Measurements from ENCODE around the gene TSPAN4. TPM values are rescaled to one million over a fixed set of nuclear protein-coding genes. Genes with fewer than 3 reads are reported as not detected.

The TSPAN4 gene, protein sequence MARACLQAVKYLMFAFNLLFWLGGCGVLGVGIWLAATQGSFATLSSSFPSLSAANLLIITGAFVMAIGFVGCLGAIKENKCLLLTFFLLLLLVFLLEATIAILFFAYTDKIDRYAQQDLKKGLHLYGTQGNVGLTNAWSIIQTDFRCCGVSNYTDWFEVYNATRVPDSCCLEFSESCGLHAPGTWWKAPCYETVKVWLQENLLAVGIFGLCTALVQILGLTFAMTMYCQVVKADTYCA
- total RNA-seq: 15.5 TPM

DNA sequence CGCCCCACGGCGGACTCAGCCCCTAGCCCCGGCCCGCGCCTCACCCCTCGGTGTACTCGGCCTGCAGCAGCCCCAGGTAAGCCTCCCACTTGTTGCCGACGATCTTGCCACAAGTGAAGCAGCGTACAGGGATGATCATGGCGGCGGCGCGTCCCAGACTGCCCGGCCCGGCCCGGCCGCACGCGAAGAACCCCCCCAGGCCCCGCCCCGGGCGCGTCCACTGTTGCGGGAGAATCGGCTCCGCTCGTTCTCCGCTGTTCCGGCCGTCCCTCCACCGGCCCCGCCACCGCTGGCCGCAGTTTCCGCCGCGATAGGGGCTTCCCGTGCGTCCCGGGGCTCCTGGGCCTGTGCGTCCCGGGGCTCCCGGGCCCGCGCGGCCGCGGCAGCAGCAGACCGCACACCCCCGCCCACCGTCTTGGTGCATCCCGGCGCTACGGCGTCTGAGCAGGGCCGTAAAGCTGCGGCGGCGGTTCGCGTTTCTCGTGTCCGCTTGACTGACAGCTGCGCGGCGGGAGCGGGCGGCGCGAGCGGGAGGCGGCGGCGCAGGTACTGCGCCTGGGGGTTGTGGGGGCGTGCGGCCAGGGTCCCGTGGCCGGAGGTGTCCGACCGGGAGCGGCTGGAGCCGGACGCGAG lies at the start of gene TSPAN4, which contains the start of gene POLR2L:
Gene TSPAN4, plus strand, starts transcription at position 483 of the 633 bp plus-strand sequence. CDS start 7,453 bp downstream, outside the sequence.
Gene POLR2L, minus strand, starts transcription at position 160 of the 633 bp plus-strand sequence. Its CDS starts 21 bp downstream, at position 139.
- Histone ChIP-seq H3K9me3 (ENCODE audit: low read depth, low read length) (no peaks in the 10 kb centered on the region), H3K4me1 (ENCODE audit: insufficient read depth, low read length) (peaks cover 38% of the 10 kb centered on the region), H3K27me3 (ENCODE audit: insufficient read depth, low read length) (no peaks in the 10 kb centered on the region), H3K4me3 (ENCODE audit: low read length) (peak within 1 kb of the TSS; percentile 81)

- no peaks in the 10 kb centered on the region for H3K9me3 ChIP-seq (ENCODE audit: low read depth, low read length)
- H3K4me1 ChIP-seq (ENCODE audit: insufficient read depth, low read length): peaks cover 23% of the 10 kb centered on the region
- no peak overlapping the region for H3K4me3 ChIP-seq (ENCODE audit: low read length)
- peaks cover 4% of the 10 kb centered on the region for H3K27me3 ChIP-seq (ENCODE audit: insufficient read depth, low read length)
Observed at GRCh38 chr11:792873-793272, 49.8 kb upstream of the TSPAN4 start.

DNA sequence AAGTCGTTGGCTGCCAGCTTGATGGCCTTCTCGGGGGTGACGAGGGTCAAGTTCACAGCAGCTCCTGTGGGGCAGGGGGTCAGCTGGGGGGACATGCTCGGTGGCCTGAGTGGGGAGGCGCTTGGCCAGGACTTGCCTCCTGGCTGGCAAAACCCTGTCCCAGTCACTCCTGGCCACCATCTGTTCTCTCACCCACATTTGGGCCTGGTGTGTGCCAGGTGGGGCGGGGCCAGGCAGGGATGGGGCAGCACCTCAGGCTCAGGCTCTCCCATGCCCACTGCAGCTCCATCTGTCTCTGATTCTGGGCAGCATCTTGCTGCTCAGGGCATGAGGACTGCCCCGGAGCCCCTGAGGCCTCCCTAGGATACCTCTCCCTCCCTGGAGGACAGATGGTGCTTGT lies 49.1 kb upstream of the TSPAN4 start:
- H3K9me3 ChIP-seq (ENCODE audit: low read depth, low read length): no peaks in the 10 kb centered on the region
- H3K27me3 ChIP-seq (ENCODE audit: insufficient read depth, low read length): peaks cover 4% of the 10 kb centered on the region
- H3K4me1 ChIP-seq (ENCODE audit: insufficient read depth, low read length): peaks cover 27% of the 10 kb centered on the region
- no peak overlapping the region for H3K4me3 ChIP-seq (ENCODE audit: low read length)

DNA sequence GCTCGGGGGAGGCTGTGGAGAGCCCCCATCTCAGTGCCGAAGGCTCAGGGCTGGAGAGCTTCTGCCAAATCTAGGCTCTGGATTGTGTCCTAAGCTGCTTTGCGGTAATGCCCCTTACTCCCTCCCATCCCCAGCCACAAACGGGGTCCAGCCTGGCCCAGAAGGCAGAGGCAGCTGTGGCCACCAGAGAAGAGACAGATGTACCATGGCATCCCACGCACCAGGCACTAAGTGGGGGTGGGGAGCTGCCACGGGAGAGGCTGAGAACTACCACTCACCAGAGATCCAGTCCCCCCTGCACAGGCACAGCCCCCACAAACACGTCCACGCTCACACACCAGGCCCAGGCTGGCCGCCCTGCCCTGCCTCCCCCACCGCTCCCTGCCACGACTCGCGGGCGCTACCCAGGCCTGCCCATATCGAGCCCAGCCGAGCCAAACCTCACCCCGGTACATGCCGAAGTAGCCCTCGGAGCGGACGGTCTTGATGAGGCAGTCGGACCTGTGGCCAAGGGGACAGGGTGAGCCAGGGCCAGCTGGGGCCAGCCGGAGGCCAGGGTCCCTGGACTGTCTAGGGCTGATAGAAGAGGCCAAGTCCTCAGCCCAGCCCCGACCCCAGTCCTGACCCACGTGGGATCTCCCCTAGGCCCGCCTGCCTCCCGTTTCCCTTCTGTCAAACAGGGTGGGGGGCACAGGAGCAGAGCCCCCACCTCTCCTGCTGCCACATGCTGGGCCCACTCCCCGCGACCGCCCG lies 48.5 kb upstream of the TSPAN4 start:
- no peak overlapping the region for H3K4me3 ChIP-seq (ENCODE audit: low read length)
- no peaks in the 10 kb centered on the region for H3K9me3 ChIP-seq (ENCODE audit: low read depth, low read length)
- H3K4me1 ChIP-seq (ENCODE audit: insufficient read depth, low read length): peaks cover 30% of the 10 kb centered on the region
- H3K27me3 ChIP-seq (ENCODE audit: insufficient read depth, low read length): peaks cover 4% of the 10 kb centered on the region

DNA sequence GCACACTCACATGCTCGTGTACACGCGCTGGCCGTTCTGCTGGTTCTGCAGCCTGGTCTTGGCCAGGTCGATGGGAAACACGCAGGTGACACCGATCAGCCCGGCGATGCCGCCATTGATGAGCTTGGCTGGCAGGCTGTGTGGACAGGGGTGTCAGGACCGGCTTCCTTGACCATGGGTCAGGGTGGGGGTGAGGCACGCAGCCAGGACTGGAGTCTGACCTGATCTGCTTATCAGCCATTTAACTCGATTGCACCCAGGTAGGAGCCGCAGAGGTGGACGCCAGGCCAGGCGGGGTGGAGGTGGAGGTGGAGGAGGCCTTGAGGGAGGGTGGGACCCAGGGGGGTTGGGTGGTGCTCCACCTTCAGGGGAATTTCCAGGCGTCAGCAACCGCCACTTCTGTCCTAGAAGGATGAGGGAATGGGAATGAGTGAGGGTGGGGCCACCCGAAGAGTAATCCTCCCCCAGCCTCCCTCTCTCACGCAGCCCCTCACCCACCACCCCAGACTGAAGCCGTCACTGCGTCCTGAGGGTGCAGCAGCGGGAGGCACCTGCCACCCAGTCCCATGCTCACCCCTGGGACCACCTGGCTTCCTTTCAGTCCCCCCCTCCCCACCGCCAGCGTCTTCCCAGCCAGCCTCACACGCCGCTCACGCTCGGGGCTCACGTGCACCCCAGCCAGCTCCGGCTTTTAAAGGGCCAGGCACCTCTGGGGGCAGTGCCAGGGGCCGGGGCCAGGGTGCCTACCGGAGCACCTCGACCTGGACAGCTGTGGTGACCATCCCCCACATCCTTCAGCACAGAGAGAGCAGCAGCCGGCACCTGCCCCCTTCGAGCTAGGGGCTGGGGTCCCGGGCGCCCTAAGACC lies 47.7 kb upstream of the TSPAN4 start:
- H3K4me3 ChIP-seq (ENCODE audit: low read length): no peak overlapping the region
- no peaks in the 10 kb centered on the region for H3K9me3 ChIP-seq (ENCODE audit: low read depth, low read length)
- no peaks in the 10 kb centered on the region for H3K27me3 ChIP-seq (ENCODE audit: insufficient read depth, low read length)
- peaks cover 30% of the 10 kb centered on the region for H3K4me1 ChIP-seq (ENCODE audit: insufficient read depth, low read length)

- H3K27me3 ChIP-seq (ENCODE audit: insufficient read depth, low read length): no peaks in the 10 kb centered on the region
- no peaks in the 10 kb centered on the region for H3K9me3 ChIP-seq (ENCODE audit: low read depth, low read length)
- H3K4me3 ChIP-seq (ENCODE audit: low read length): peak overlapping the region; percentile 49
- H3K4me1 ChIP-seq (ENCODE audit: insufficient read depth, low read length): peaks cover 30% of the 10 kb centered on the region
Observed at GRCh38 chr11:795634-796564, 46.8 kb upstream of the TSPAN4 start.

DNA sequence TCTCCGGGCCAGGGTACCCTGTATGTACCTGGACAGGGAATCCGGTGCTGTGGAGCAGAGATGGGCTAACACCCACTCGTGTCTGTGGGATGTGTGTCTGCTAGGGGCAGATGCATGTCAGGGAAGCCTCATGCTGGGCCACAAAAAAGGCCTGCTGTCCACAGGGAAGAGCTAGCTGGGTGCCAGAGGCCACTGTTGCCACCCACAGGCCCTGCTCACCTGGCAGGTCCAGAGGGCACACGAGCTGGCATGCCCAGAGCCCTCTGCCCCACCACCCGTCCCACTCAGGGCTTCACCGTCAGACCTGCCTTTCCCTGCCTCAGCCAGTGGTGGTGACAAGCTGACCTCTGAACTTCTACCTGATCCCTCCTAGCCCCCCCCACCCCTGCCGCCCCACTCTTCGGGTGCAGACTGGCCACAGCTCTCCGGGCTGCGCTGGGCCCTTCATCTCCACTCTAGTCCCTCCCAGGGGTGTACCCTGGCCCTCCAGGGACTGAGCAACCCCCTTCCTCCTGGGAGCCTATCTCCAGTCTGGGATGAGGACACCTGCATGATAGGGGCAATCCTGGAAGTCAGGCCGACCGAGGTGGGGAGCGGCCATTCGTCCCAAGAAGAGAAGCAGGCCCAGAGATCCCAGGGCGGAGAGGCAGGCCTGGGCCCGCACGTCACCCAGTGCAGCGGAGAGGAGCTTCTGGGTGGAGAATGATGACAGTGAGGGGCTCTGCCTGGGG lies 45.9 kb upstream of the TSPAN4 start:
- Histone ChIP-seq H3K4me3 (ENCODE audit: low read length) (peak overlapping the region; percentile 79), H3K9me3 (ENCODE audit: low read depth, low read length) (no peaks in the 10 kb centered on the region), H3K27me3 (ENCODE audit: insufficient read depth, low read length) (no peaks in the 10 kb centered on the region), H3K4me1 (ENCODE audit: insufficient read depth, low read length) (peaks cover 30% of the 10 kb centered on the region)

DNA sequence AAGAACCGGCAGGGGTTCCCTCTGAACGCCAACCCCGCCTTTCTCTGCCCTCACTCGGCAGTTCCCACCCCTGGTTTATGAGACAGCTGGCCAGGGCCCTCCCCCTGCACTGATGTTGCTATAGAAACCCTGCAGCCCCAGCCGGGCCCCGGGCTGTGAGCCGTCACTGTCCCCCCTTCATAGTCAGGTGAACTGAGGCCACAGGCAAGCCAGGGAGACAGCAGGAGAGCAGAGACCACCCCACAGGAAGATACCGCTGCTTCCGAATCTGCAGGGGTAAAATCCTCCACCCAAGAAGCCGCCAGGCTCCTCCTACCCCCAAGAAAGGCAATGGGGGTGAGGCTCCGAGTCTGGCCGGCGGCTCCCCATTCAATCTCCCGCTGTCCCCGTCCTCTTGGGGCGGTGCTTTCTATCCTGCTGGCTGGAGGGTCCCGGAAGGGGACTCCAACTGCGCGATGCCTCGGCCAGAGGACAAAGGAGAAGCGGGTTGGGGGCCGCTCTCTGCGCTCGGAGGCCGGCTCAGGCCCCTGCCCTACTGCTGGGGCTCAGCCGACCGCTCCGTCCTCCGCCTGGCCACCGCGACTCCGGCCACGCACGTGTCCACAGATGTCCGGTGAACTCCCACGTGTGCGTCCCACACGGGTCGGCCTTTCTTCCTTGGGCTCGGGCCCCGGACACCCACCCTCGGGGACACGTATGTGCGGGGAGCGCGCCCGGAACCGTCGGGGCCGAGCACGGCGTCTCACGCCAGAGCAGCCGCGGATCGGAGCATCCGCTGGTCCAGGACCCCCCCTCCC lies 45.2 kb upstream of the TSPAN4 start:
- H3K27me3 ChIP-seq (ENCODE audit: insufficient read depth, low read length): no peaks in the 10 kb centered on the region
- H3K9me3 ChIP-seq (ENCODE audit: low read depth, low read length): no peaks in the 10 kb centered on the region
- peak overlapping the region; percentile 79 for H3K4me3 ChIP-seq (ENCODE audit: low read length)
- H3K4me1 ChIP-seq (ENCODE audit: insufficient read depth, low read length): peaks cover 30% of the 10 kb centered on the region

DNA sequence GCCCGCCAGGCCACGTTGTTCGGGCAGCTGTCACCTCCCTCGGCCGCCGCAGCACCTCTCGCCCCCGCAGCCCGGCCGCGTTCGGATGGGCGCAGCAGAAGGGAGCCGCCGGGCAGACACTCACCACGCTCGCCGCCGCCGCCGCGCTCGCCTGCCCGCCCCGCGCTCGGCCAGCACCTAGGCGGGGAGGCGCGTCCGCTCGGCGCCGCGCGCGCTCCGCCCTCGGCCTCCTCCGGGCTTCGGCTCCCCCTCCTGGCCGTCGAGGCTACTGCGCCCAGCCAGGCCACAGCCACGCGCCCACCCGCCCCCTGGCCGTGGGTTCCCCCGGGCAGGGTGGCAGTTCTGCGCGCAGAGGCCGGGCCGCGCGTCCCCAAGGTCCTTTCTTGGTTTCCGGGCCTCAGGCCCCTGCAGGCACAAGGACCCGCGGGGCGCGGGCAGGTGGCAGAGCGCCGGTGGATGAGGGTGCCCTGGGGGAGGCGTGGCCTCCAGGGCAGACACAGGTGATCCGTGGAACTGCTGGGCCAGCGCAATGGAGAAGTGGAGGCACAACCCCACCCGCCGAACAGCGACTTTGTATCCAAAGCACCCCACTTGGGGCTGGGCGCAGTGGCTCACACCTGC lies 44.4 kb upstream of the TSPAN4 start, which contains the start of gene SLC25A22:
Gene SLC25A22, minus strand, starts transcription at position 189 of the 621 bp plus-strand sequence. CDS start 3,275 bp downstream, outside the sequence.
- H3K27me3 ChIP-seq (ENCODE audit: insufficient read depth, low read length): no peaks in the 10 kb centered on the region
- peak within 1 kb of the TSS; percentile 79 for H3K4me3 ChIP-seq (ENCODE audit: low read length)
- peaks cover 30% of the 10 kb centered on the region for H3K4me1 ChIP-seq (ENCODE audit: insufficient read depth, low read length)
- no peaks in the 10 kb centered on the region for H3K9me3 ChIP-seq (ENCODE audit: low read depth, low read length)

GRCh38 chr11:799641-800316 lies 42.9 kb upstream of the TSPAN4 start:
- Histone ChIP-seq H3K4me3 (ENCODE audit: low read length) (no peak overlapping the region), H3K4me1 (ENCODE audit: insufficient read depth, low read length) (peaks cover 45% of the 10 kb centered on the region), H3K27me3 (ENCODE audit: insufficient read depth, low read length) (no peaks in the 10 kb centered on the region), H3K9me3 (ENCODE audit: low read depth, low read length) (no peaks in the 10 kb centered on the region)

DNA sequence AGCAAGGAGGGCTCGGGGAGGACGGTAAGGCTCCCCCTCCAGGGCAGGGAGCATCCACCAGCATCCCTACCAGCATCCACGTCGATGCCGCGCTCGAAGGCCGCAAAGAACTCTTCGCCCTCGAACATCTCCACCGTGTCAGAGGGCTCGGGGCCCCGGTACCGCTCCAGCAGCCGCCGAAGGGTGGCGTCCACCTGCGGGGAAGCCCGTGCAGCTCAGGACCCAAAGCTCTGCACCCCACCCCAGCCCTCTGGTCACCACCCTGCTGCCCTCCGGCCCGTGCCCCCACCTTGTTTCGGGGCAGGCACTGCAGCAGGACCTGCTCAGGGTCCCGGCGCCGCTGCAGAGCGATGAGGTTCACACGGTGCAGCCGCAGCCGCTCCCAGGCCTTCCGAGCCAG lies 42.2 kb upstream of the TSPAN4 start:
- Histone ChIP-seq H3K4me1 (ENCODE audit: insufficient read depth, low read length) (peaks cover 41% of the 10 kb centered on the region), H3K9me3 (ENCODE audit: low read depth, low read length) (no peaks in the 10 kb centered on the region), H3K4me3 (ENCODE audit: low read length) (no peak overlapping the region), H3K27me3 (ENCODE audit: insufficient read depth, low read length) (no peaks in the 10 kb centered on the region)
